Cardiac muscle cell (in vitro differentiated cells and primary cell): Measurements from ENCODE around the gene LMO1. TPM values are rescaled to one million over a fixed set of nuclear protein-coding genes. Genes with fewer than 3 reads are reported as not detected.

Experiments used
- DNase-seq, 2 donors: peaks; one replicate each; pipeline versions ENCODE4 v3.0.0 to v3.0.0-alpha.2; 2010 to 2017; ENCODE audit warnings: low read depth in 1 of 2, low spot score in 1 of 2
- H3K27ac ChIP-seq: fragments of 200-600 bp; sonication (generic); 2 replicates; pipeline ENCODE4 v1.5.1; 2016
- H3K27me3 ChIP-seq: fragments of 200-600 bp; sonication (generic); 2 replicates; pipeline ENCODE4 v1.6.0; 2016; ENCODE audit warnings: control low read depth
- H3K36me3 ChIP-seq: fragments of 200-600 bp; sonication (generic); 2 replicates; pipeline ENCODE4 v1.5.1; 2016; ENCODE audit warnings: control low read depth
- H3K4me1 ChIP-seq: fragments of 200-600 bp; sonication (generic); 2 replicates; pipeline ENCODE4 v1.8.1; 2017; ENCODE audit warnings: low read depth, mild to moderate bottlenecking, mixed run types
- H3K4me3 ChIP-seq: fragments of 200-600 bp; sonication (generic); 2 replicates; pipeline ENCODE4 v1.5.1; 2016; ENCODE audit warnings: mild to moderate bottlenecking
- H3K9me3 ChIP-seq: fragments of 200-600 bp; sonication (generic); 2 replicates; pipeline ENCODE4 v1.5.1; 2017; ENCODE audit warnings: low read depth, mild to moderate bottlenecking, control low read depth
- polyA plus RNA-seq: library from polyadenylated mRNA; unstranded; fragments of >200 nt; fragmentation: Nextera tagmentation; extraction: Ambion mirVana; gene quantifications from 2 replicates; pipeline ENCODE4 v1.2.1, GENCODE V29; 2016
- total RNA-seq: library from RNA; depleted of rRNA; stranded (reverse); fragments of >200 nt; gene quantifications from 2 replicates; pipeline ENCODE4 v1.2.3, GENCODE V29; 2016
- TF ChIP-seq, protein P1 (sequence below): IDR thresholded peaks from 2 replicates; pipeline ENCODE4 v1.5.1; 2012; ENCODE audit warnings: low read depth, mild to moderate bottlenecking, low read length

The LMO1 gene
- total and polyA plus RNA-seq, 2 experiments from 2014 or later, result 0.45 to 3.6 TPM

DNA sequence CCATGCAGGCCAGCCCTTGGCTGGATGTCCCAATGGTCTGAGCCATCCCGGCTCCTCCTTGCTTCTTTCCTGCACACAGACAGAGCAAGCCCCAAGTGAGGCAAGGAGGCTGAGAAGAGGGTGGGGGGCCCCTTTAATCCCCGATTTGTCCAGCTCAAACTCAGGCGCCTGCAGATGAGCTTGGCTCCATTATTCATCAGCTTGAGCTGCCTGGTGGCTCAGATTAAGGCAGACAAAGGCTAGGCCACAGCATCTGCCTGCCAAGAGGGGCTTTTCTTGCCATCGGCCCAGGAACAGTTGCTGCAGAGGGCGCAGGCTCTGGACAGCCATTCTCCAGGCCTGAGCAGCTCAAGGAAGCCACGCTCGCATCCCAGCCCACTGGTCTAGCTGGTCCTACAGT is 35.4 kb downstream of the LMO1 start:
- Histone ChIP-seq H3K4me1 (peaks cover 6% of the 10 kb centered on the region), H3K27ac (no peak overlapping the region), H3K36me3 (no peaks in the 10 kb centered on the region), H3K27me3 (no peaks in the 10 kb centered on the region), H3K4me3 (no peak overlapping the region), H3K9me3 (no peaks in the 10 kb centered on the region)
- no peak for DNase-seq
- TF ChIP-seq, protein P1, sequence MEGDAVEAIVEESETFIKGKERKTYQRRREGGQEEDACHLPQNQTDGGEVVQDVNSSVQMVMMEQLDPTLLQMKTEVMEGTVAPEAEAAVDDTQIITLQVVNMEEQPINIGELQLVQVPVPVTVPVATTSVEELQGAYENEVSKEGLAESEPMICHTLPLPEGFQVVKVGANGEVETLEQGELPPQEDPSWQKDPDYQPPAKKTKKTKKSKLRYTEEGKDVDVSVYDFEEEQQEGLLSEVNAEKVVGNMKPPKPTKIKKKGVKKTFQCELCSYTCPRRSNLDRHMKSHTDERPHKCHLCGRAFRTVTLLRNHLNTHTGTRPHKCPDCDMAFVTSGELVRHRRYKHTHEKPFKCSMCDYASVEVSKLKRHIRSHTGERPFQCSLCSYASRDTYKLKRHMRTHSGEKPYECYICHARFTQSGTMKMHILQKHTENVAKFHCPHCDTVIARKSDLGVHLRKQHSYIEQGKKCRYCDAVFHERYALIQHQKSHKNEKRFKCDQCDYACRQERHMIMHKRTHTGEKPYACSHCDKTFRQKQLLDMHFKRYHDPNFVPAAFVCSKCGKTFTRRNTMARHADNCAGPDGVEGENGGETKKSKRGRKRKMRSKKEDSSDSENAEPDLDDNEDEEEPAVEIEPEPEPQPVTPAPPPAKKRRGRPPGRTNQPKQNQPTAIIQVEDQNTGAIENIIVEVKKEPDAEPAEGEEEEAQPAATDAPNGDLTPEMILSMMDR, result no peak

DNA sequence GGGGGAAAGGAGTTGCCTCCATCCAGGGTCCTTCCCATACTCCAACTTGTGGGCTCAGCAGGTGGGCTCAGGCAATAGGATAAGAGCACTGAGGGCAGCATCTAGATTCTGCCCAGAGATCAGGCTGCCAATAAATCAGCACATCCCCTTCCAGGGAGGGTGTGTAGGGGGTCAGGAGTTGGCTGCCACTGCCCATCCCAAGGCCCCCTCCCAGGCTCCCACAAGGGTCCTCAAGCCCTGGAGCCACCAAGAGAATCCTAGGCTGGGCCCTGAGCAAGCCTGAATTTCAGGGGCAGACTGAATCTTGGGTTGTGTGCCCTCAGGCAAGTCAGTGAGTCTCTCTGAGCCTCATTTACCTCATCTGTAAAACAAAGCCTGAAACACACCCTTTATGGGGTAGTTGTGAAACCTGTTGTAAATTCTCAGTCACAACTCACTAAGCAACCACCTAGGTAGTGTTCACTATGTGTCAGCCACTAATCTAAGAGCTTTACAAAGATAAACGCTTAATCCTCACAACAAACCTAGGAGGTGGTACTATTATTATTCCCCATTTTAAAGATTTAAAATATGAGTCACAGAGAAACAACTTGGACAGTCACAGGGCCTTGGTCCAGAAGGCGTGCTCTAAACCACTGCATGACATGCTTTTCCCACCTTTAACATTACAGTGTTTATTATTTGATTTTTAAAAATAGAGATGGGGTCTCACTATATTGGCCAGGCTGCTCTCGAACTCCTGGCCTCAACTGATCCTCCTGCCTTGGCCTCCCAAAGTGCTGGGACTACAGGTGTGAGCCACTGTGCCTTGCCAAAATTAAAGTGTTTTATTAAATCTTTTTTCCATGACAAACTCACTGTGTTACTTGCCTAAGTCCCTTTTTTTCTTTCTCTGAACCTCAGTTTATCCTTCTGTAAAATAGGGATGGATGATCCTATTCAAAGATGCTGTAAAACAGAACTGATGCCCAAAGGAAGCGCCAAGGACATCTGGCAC is 36.2 kb downstream of the LMO1 start:
- Histone ChIP-seq H3K4me3 (no peak overlapping the region), H3K9me3 (no peaks in the 10 kb centered on the region), H3K4me1 (peaks cover 5% of the 10 kb centered on the region), H3K27me3 (no peaks in the 10 kb centered on the region), H3K27ac (no peak overlapping the region), H3K36me3 (no peaks in the 10 kb centered on the region)
- no peak for DNase-seq
- TF ChIP-seq, protein P1, result no peak

DNA sequence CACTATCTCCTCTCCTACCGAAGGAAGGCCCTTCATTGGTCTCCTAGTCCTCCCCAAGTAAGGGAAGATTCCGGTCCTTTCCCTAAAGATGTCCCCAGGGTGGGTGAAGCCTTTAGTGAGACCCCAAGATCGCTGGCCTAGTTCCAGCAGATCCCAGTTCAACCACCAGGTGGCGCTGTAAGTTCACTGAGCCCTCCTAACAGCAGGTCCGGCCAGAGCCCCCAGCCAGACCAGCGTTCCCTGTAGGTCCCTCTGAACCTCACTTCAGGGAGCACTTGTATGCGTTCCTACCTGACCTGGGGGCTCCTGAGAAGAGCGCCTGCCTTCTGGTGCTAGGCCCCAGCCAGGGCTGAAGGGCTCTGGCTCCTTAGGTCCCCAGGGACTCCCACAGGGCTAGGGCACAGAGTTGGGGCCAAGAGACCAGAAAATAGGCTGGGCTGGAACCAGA is 38.1 kb downstream of the LMO1 start:
- TF ChIP-seq, protein P1, result peak; percentile 89
- Histone ChIP-seq H3K4me1 (no peaks in the 10 kb centered on the region), H3K27ac (no peak overlapping the region), H3K36me3 (no peaks in the 10 kb centered on the region), H3K9me3 (no peaks in the 10 kb centered on the region), H3K4me3 (no peak overlapping the region), H3K27me3 (no peaks in the 10 kb centered on the region)
- DNase-seq, result peak; percentile 72 to 88

DNA sequence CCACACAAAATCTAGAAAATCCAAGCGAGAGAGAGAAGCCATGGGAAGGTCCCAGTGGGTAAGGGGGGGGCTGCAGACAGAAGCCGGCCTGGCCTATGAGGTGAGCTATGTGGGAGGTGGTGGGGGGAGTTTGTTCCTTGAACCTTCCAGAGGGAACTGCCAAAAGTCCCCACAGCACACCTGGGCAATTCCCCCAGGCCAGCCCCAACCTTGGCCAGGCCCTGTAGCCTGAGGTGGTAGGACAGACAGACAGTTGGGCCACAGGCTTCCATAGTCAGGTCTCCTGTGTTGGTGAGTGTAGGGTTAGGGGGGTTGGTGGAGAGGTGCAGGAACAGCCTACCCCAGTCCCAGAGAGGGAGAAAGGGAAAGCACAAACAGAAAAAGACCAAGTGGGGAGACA is 39.0 kb downstream of the LMO1 start:
- TF ChIP-seq, protein P1, result no peak
- no peaks in the 10 kb centered on the region for H3K36me3 ChIP-seq
- H3K9me3 ChIP-seq, result no peaks in the 10 kb centered on the region
- no peak overlapping the region for H3K27ac ChIP-seq
- DNase-seq, result no peak
- no peaks in the 10 kb centered on the region for H3K4me1 ChIP-seq
- no peaks in the 10 kb centered on the region for H3K27me3 ChIP-seq
- no peak overlapping the region for H3K4me3 ChIP-seq

DNA sequence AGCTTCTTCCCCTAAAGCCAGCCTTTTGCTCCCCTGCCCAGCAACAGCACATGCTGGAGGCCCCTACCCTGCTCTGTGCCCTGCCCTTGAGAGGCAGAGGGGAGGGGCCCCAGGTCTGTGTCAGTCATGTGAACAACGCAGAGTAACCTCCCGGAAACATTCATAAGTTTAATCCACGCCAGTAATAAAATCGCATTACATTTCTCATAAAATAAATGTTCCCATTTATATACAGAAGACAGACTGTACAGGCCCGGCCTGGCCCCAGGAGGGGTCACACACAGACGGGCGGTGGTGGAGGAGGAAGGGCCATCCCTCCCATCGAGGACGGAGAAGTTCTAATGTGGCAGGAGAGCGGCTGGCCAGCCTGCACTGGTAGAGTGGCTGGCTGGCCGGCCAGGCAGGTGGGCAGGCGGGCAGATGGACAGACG is 39.5 kb downstream of the LMO1 start:
- Histone ChIP-seq H3K36me3 (no peaks in the 10 kb centered on the region), H3K4me3 (no peak overlapping the region), H3K4me1 (no peaks in the 10 kb centered on the region), H3K27ac (no peak overlapping the region), H3K27me3 (no peaks in the 10 kb centered on the region), H3K9me3 (no peaks in the 10 kb centered on the region)
- no peak for DNase-seq
- TF ChIP-seq, protein P1, result no peak
